Measurements from ENCODE around the gene RAB3A.

DNA sequence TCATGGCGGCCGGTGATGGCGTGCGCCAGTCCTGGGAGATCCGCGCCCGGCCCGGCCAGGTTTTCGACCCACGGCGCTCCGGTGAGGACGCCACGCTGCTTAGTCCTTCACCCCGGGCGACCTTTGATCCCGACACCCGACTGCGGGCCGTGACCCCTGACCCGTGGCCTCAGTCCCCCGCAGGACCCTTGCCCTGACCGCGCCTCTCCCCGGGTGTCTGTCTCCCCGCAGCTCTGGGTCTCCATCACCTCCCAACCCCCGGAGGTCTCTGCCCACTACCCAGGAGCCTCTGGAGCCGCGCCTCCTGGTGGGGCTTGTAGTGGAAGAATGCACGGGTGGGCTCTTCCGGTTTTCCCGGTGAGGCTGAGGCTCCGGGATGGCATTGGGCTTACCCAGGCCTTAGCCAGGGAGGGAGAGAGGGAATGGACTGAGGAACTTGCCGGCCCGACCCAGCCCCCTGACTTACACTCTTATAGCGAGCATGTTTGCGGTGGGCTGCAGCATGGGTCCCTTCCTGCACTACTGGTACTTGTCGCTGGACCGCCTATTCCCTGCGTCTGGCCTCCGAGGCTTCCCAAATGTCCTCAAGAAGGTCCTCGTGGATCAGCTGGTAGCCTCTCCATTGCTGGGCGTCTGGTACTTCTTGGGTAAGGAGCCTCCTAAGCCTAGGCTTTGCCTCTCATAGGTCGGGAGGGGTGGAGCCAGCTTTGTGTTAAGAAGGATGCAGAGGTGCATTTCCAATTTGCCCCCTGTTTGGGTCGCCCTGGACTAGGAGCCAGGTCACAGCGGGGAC, 10.3 kb downstream of the RAB3A start:
- TF ChIP-seq, protein P1, sequence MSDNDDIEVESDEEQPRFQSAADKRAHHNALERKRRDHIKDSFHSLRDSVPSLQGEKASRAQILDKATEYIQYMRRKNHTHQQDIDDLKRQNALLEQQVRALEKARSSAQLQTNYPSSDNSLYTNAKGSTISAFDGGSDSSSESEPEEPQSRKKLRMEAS (IDR thresholded peaks at IDR 0.05) = no peak
- TF ChIP-seq CREB1 (IDR thresholded peaks at IDR 0.05; ENCODE audit: low read depth) (no peak), FOXM1 (IDR thresholded peaks at IDR 0.05; ENCODE audit: borderline replicate concordance, low read depth) (no peak), ZBTB7A (IDR thresholded peaks at IDR 0.05; ENCODE audit: low read depth) (no peak; the same call in 1 of the 2 replicates), EGR1 (IDR thresholded peaks at IDR 0.05) (no peak), EP300 (IDR thresholded peaks at IDR 0.05; ENCODE audit: borderline replicate concordance) (no peak), RAD21 (IDR thresholded peaks at IDR 0.05; ENCODE audit: low read depth) (no peak), TAF1 (IDR thresholded peaks at IDR 0.05; ENCODE audit: low read depth) (no peak), TCF12 (IDR thresholded peaks at IDR 0.05; ENCODE audit: low read depth) (no peak), YY1 (IDR thresholded peaks at IDR 0.05; ENCODE audit: low read depth) (no peak)
- TF ChIP-seq, protein P2, sequence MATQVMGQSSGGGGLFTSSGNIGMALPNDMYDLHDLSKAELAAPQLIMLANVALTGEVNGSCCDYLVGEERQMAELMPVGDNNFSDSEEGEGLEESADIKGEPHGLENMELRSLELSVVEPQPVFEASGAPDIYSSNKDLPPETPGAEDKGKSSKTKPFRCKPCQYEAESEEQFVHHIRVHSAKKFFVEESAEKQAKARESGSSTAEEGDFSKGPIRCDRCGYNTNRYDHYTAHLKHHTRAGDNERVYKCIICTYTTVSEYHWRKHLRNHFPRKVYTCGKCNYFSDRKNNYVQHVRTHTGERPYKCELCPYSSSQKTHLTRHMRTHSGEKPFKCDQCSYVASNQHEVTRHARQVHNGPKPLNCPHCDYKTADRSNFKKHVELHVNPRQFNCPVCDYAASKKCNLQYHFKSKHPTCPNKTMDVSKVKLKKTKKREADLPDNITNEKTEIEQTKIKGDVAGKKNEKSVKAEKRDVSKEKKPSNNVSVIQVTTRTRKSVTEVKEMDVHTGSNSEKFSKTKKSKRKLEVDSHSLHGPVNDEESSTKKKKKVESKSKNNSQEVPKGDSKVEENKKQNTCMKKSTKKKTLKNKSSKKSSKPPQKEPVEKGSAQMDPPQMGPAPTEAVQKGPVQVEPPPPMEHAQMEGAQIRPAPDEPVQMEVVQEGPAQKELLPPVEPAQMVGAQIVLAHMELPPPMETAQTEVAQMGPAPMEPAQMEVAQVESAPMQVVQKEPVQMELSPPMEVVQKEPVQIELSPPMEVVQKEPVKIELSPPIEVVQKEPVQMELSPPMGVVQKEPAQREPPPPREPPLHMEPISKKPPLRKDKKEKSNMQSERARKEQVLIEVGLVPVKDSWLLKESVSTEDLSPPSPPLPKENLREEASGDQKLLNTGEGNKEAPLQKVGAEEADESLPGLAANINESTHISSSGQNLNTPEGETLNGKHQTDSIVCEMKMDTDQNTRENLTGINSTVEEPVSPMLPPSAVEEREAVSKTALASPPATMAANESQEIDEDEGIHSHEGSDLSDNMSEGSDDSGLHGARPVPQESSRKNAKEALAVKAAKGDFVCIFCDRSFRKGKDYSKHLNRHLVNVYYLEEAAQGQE (IDR thresholded peaks at IDR 0.05; ENCODE audit: low read depth) = no peak

All from Ishikawa (cell line).